ENCODE data around the gene AUH.

Gene AUH

DNA sequence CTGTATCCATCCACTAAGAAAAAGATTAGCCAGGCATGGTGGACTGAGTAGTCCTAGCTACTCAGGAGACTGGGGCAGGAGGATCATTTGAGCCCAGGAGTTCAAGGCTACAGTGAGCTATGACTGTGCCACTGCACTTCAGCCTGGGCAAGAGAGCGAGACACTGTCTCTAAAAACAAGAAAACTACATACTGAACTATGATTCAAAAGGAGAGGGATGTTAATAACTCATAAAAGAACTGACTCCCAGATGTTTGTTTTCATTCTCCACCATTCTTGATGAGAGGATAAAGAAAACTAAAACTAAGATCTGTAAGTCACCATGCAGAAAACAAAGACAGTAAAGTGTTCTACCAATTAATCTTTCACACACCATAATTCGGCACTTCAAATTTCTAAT lies 53.5 kb downstream of the AUH start:
- H3K4me3 ChIP-seq (replicated peaks; ENCODE audit: low read depth, low read length): no peak overlapping the region
- DNase-seq (ENCODE audit: low read depth): no peak
- no peak for TF ChIP-seq CTCF (IDR thresholded peaks at IDR 0.05; ENCODE audit: low read length, missing control alignments)

DNA sequence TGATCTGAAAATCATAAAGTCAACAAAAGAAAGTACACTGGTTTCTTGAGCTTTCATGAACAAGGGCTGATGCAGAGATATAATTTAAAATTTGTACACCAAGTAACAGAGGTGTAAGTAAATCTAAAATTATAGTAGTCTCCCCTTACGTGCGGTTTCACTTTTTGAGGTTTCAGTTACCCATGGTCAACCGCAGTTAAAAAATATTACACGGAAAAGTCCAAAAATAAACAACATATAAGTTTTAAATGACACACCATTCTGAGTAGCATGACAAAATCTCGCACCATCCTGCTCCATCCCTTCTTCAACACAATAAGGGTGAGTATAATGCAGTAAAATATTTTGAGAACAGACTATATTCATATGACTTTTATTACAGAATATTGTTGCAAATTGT lies 54.4 kb downstream of the AUH start:
- TF ChIP-seq CTCF (IDR thresholded peaks at IDR 0.05; ENCODE audit: low read length, missing control alignments): no peak
- H3K4me3 ChIP-seq (replicated peaks; ENCODE audit: low read depth, low read length): no peak overlapping the region
- no peak for DNase-seq (ENCODE audit: low read depth)

DNA sequence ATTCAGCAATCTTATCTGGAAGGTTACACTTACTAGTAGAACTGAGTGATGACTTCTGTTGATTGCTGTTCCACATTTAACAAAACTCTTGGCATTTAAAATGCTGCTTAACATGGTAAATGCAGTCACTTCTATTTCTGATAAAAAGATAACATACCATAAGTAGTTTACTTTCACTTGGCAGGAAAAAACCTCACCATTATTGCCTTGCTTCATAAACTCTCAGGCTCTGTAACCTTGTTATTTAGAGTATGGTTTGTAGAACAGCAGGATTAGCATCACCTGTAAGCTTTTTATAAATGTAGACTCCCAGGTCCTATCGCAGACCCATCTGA lies 55.5 kb downstream of the AUH start:
- no peak for DNase-seq (ENCODE audit: low read depth)
- TF ChIP-seq CTCF (IDR thresholded peaks at IDR 0.05; ENCODE audit: low read length, missing control alignments): no peak
- H3K4me3 ChIP-seq (replicated peaks; ENCODE audit: low read depth, low read length): no peak overlapping the region

DNA sequence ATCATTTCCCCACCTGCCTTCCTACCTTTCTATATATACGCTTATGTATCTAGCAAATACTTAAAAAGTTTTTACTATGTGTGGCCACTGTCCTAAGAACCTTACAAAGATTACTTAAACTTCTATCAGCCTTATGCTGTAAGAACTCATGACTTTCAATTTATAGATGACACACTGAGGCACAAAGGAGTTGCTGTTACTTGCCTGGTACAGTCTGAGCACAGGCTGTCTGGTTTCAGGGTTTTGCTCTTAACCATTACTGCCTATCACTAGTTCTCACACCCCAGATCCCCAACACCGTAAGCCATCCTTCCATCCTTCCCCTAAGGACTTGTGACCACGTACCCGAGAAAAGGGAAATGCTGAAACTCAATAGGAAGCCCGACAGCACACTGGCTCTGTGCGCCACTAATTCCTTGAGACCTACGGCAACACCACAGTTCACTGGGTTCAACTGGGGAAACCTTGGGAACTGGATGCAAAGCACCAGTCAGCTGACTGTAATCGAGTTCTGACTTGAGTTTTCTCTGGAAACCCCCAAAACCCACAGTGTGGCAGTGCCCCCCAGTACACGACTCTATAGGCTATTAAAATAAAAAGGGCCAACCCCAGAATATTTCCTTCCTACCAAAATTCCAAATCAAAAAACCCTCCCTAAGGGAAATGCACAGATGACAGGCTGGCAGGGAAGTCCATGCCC lies 56.0 kb downstream of the AUH start:
- no peak for TF ChIP-seq CTCF (IDR thresholded peaks at IDR 0.05; ENCODE audit: low read length, missing control alignments)
- no peak for DNase-seq (ENCODE audit: low read depth)
- no peak overlapping the region for H3K4me3 ChIP-seq (replicated peaks; ENCODE audit: low read depth, low read length)

DNA sequence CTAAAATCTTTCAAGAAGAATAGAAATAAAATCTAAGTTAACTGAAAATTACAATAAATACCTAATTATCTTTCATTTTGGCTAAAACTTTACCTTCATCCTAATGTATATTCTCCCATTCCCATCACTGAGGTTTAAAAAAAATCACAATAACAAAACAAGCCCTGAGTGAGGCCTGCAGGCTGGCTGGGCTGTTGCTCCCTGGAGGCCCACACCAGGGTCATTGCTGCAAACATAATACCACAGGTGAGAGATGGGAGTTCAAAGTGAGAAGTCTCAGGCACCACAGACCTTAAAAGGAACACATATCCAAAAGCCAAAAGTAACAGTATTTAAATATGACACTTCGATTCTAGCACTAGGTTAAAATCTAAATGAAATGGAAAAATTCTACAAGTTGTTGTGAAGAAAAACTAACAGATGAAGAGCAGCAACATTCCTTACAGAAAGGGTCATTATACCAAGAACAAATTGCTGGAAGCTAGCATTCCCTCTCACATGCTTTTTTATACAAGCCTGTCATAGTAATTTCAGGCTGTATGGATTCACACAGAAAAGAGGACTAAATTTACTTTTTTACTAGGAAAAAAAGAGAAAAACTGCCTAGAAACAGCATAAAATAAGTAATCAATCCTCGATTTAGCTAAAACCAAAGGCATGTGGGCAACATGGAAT lies 57.8 kb downstream of the AUH start:
- H3K4me3 ChIP-seq (replicated peaks; ENCODE audit: low read depth, low read length): no peak overlapping the region
- no peak for TF ChIP-seq CTCF (IDR thresholded peaks at IDR 0.05; ENCODE audit: low read length, missing control alignments)
- no peak for DNase-seq (ENCODE audit: low read depth)

- DNase-seq (ENCODE audit: low read depth): peak; percentile 79
- no peak for TF ChIP-seq CTCF (IDR thresholded peaks at IDR 0.05; ENCODE audit: low read length, missing control alignments)
- H3K4me3 ChIP-seq (replicated peaks; ENCODE audit: low read depth, low read length): no peak overlapping the region
Observed at GRCh38 chr9:91302831-91303230, 58.9 kb downstream of the AUH start.

DNA sequence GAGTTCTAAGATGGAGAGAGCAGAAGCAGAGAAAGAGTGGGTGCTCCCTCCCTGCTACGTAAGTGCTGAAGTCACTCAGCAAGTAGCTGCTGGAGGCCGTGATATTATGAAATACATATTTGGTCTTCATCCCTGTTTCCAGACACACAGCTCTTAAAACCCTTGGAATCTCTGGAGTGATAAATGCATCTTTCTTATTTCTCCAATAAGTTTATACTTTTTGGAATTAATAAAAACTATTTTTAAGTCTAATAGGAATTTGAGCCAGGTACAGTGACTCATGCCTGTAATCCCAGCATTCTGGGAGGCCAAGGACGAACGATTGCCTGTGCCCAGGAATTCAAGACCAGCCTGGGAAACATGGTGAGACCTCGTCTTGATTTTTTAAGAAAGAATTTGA lies 60.6 kb downstream of the AUH start:
- TF ChIP-seq CTCF (IDR thresholded peaks at IDR 0.05; ENCODE audit: low read length, missing control alignments): no peak
- DNase-seq (ENCODE audit: low read depth): peak; percentile 21
- no peak overlapping the region for H3K4me3 ChIP-seq (replicated peaks; ENCODE audit: low read depth, low read length)
